HEK293 (cell line): ENCODE measurements around the gene REC8.

Experiments
- CTCF ChIA-PET: fragments of 350-600 bp; formaldehyde crosslinking; extraction: SDS; loops from one replicate; lab custom pipeline; 2021; ENCODE audit warnings: antibody characterized with exemption; lab: Yijun Ruan, JAX
- POLR2A ChIA-PET: fragments of 300-600 bp; formaldehyde crosslinking; extraction: SDS; loops from one replicate; lab custom pipeline; 2020; ENCODE audit warnings: antibody characterized with exemption, inconsistent platforms; lab: Yijun Ruan, JAX
- H3K27ac ChIP-seq: fragments of 200-500 bp; sonication (Bioruptor generic); 2 replicates; pipeline ENCODE4 v1.5.1; 2014; ENCODE audit warnings: low read depth, low read length, control low read depth, inconsistent platforms; ENCODE audit errors: extremely low read depth
- H3K36me3 ChIP-seq, 2 experiments: fragments of 200-500 bp in 1 of 2; sonication (Bioruptor generic) in 1 of 2; 1 replicate in 1 of 2; 2 replicates in 1 of 2; pipeline ENCODE4 v1.5.1; 2014 to 2017; ENCODE audit warnings: inconsistent platforms in 2 of 2, low read length in 2 of 2; ENCODE audit not compliant: control insufficient read depth in 2 of 2, insufficient read depth in 1 of 2
- H3K4me1 ChIP-seq: fragments of 200-500 bp; sonication (Bioruptor generic); 2 replicates; pipeline ENCODE4 v1.5.1; 2014; ENCODE audit warnings: mild to moderate bottlenecking, low read length, inconsistent platforms; ENCODE audit not compliant: control insufficient read depth, insufficient read depth
- H3K4me3 ChIP-seq: 2 replicates; pipeline ENCODE4 v1.5.1; 2011; ENCODE audit warnings: low read depth, mild to moderate bottlenecking, control low read depth, low read length, moderate library complexity
- H3K9me3 ChIP-seq: fragments of 200-500 bp; sonication (Bioruptor generic); 2 replicates; pipeline ENCODE4 v1.5.1; 2014; ENCODE audit warnings: low read depth, low read length, inconsistent platforms; ENCODE audit not compliant: control insufficient read depth, insufficient read depth
- BCL6B ChIP-seq: fragments of 450-650 bp; formaldehyde crosslinking; IDR thresholded peaks from 2 replicates; pipeline ENCODE4 v1.5.1; 2017; ENCODE audit warnings: missing biosample characterization, missing genetic modification characterization
- PRDM4 ChIP-seq: fragments of 450-650 bp; formaldehyde crosslinking; IDR thresholded peaks from 2 replicates; pipeline ENCODE4 v1.5.1; 2017; ENCODE audit warnings: missing biosample characterization, missing genetic modification characterization
- ZBTB26 ChIP-seq: fragments of 450-650 bp; formaldehyde crosslinking; optimal IDR thresholded peaks from 2 replicates; pipeline ENCODE3; 2016; ENCODE audit warnings: missing biosample characterization, mild to moderate bottlenecking, missing genetic modification characterization
- ZNF169 ChIP-seq: fragments of 450-650 bp; formaldehyde crosslinking; IDR thresholded peaks from 2 replicates; pipeline ENCODE4 v1.5.1; 2016; ENCODE audit warnings: missing biosample characterization, missing genetic modification characterization
- ZNF274 ChIP-seq, 2 experiments: fragments of 200-500 bp in 1 of 2; fragments of 450-650 bp in 1 of 2; sonication (Bioruptor generic) in 1 of 2; formaldehyde crosslinking in 1 of 2; IDR thresholded peaks; 2 replicates each; pipeline versions ENCODE4 v1.5.1 to v1.6.1; 2014 to 2016; ENCODE audit warnings: borderline replicate concordance in 1 of 2, inconsistent platforms in 1 of 2, low read length in 1 of 2, missing biosample characterization in 1 of 2, missing genetic modification characterization in 1 of 2
- ZNF292 ChIP-seq: fragments of 450-650 bp; formaldehyde crosslinking; IDR thresholded peaks from 2 replicates; pipeline ENCODE4 v1.5.1; 2016; ENCODE audit warnings: low read depth, missing biosample characterization, missing genetic modification characterization, borderline replicate concordance
- ZNF366 ChIP-seq: fragments of 450-650 bp; formaldehyde crosslinking; conservative IDR thresholded peaks from 2 replicates; pipeline ENCODE4 v1.5.1; 2016; ENCODE audit warnings: missing biosample characterization, missing genetic modification characterization
- ZNF391 ChIP-seq: fragments of 450-650 bp; formaldehyde crosslinking; IDR thresholded peaks from 2 replicates; pipeline ENCODE4 v1.5.1; 2016; ENCODE audit warnings: low read depth, missing biosample characterization, missing genetic modification characterization, borderline replicate concordance
- ZNF394 ChIP-seq: fragments of 450-650 bp; formaldehyde crosslinking; IDR thresholded peaks from 2 replicates; pipeline ENCODE4 v1.5.1; 2016; ENCODE audit warnings: missing biosample characterization, missing genetic modification characterization, mild to moderate bottlenecking, moderate library complexity, borderline replicate concordance
- ZNF433 ChIP-seq: fragments of 450-650 bp; formaldehyde crosslinking; IDR thresholded peaks from 2 replicates; pipeline ENCODE4 v1.5.1; 2016; ENCODE audit warnings: missing biosample characterization, missing genetic modification characterization, low read depth
- ZNF529 ChIP-seq: fragments of 450-650 bp; formaldehyde crosslinking; IDR thresholded peaks from 2 replicates; pipeline ENCODE4 v1.5.1; 2017; ENCODE audit warnings: missing genetic modification characterization, missing biosample characterization; ENCODE audit not compliant: insufficient replicate concordance
- ZNF654 ChIP-seq: fragments of 450-650 bp; formaldehyde crosslinking; IDR thresholded peaks from 2 replicates; pipeline ENCODE4 v1.5.1; 2016; ENCODE audit warnings: low read depth, missing biosample characterization, missing genetic modification characterization
- ZNF707 ChIP-seq: fragments of 450-650 bp; formaldehyde crosslinking; IDR thresholded peaks from 2 replicates; pipeline ENCODE4 v1.5.1; 2016; ENCODE audit warnings: missing biosample characterization, missing genetic modification characterization
- TF ChIP-seq, protein P1 (sequence below): fragments of 450-650 bp; formaldehyde crosslinking; IDR thresholded peaks from 2 replicates; pipeline ENCODE4 v1.5.1; 2016; ENCODE audit warnings: missing biosample characterization, missing genetic modification characterization, borderline replicate concordance
- TF ChIP-seq, protein P2 (sequence below): fragments of 450-650 bp; formaldehyde crosslinking; IDR thresholded peaks from 2 replicates; pipeline ENCODE4 v1.5.1; 2016; ENCODE audit warnings: missing biosample characterization, missing genetic modification characterization

Gene REC8

DNA sequence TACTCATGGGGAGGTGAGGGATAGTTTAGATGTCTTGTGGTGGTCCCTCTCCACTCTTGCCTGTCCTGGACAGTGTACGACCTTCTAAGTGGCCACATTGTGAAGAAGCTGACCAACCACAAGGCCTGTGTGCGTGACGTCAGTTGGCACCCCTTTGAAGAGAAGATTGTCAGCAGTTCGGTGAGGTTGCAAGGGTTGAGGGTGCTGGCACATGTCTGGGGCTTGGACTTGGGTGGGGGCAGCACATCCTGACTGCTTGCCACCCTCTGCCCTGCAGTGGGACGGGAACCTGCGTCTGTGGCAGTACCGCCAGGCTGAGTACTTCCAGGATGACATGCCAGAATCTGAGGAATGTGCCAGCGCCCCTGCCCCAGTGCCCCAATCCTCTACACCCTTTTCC lies 49.0 kb upstream of the REC8 start:
- no peak for TF ChIP-seq ZNF394 (tag by site-specific recombination)
- no peak for TF ChIP-seq ZNF366 (tag by site-specific recombination)
- TF ChIP-seq ZNF274 (IDR thresholded peaks at IDR 0.05; ENCODE audit: low read length): no peak
- no peak for TF ChIP-seq ZNF274 (tag by site-specific recombination; IDR thresholded peaks at IDR 0.05; ENCODE audit: borderline replicate concordance)
- no peak for TF ChIP-seq ZNF391 (tag by site-specific recombination)
- TF ChIP-seq, protein P1, sequence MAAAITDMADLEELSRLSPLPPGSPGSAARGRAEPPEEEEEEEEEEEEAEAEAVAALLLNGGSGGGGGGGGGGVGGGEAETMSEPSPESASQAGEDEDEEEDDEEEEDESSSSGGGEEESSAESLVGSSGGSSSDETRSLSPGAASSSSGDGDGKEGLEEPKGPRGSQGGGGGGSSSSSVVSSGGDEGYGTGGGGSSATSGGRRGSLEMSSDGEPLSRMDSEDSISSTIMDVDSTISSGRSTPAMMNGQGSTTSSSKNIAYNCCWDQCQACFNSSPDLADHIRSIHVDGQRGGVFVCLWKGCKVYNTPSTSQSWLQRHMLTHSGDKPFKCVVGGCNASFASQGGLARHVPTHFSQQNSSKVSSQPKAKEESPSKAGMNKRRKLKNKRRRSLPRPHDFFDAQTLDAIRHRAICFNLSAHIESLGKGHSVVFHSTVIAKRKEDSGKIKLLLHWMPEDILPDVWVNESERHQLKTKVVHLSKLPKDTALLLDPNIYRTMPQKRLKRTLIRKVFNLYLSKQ (tag by site-specific recombination): no peak
- no peak for TF ChIP-seq BCL6B (tag by site-specific recombination)
- TF ChIP-seq ZBTB26 (tag by site-specific recombination): no peak
- TF ChIP-seq ZNF292: no peak
- TF ChIP-seq ZNF707: no peak
- TF ChIP-seq ZNF529 (tag by site-specific recombination): no peak
- TF ChIP-seq, protein P2, sequence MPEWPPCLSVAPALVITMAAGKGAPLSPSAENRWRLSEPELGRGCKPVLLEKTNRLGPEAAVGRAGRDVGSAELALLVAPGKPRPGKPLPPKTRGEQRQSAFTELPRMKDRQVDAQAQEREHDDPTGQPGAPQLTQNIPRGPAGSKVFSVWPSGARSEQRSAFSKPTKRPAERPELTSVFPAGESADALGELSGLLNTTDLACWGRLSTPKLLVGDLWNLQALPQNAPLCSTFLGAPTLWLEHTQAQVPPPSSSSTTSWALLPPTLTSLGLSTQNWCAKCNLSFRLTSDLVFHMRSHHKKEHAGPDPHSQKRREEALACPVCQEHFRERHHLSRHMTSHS: no peak
- no peak for TF ChIP-seq ZNF169 (tag by site-specific recombination)
- TF ChIP-seq PRDM4 (tag by site-specific recombination): no peak
- no peak for TF ChIP-seq ZNF433
- no peak for TF ChIP-seq ZNF654 (tag by site-specific recombination)
- TF ChIP-seq, all 188 proteins: peak for 0
- peaks cover 10 to 54% of the 10 kb centered on the region in 2 experiments; a peak in 2 of 3 replicates for H3K36me3 ChIP-seq

More for the DNA sequence above, 49.0 kb upstream of the REC8 start:
- Histone ChIP-seq H3K9me3 (no peaks in the 10 kb centered on the region), H3K4me1 (no peaks in the 10 kb centered on the region), H3K27ac (no peak overlapping the region), H3K4me3 (no peak overlapping the region)
- CTCF ChIA-PET: no interaction called here
- POLR2A ChIA-PET: interaction anchor here (0.6 kb wide), 1 partner anchor 1128 kb away, joined by 4 read pairs; no protein-coding TSS in a partner anchor
